GM19043 (cell line): ENCODE results near the gene MLLT10.

Experiments
- ATAC-seq: cut with Tn5 transposase; IDR thresholded peaks from one replicate; pipeline ENCODE4 v1.9.1; 2021; ENCODE audit warnings: low read depth; ENCODE audit not compliant: unreplicated experiment

MLLT10 gene

DNA sequence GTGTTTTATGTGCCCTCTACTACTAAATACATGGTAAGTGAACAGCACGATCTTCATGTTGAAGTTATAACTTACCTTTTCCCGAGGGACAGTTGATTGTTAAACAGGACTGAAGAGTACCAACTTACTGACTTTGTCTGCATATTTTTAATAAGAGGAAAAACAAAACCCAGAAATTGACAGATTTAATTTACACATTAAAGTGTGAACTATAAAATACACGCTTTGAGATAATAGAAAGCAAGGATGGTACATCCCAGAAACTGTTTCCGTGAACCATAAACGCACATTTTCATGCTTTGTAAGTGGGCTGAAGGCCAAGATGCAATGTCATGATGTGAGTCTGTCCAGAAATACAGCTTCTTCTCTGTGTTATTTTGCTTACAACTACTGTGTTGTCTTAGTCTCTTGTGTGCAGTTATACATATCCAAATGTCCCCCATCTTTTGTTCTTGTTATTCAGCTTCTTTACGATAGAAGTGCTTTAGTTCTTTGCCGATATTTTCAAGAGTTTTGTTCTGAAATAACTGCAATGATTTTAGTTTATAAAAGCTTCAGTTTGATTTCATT is 190.1 kb downstream of the MLLT10 start:
- no peak for ATAC-seq

GRCh38 chr10:21724687-21725367 is 190.8 kb downstream of the MLLT10 start:
- ATAC-seq = peak; percentile 95

DNA sequence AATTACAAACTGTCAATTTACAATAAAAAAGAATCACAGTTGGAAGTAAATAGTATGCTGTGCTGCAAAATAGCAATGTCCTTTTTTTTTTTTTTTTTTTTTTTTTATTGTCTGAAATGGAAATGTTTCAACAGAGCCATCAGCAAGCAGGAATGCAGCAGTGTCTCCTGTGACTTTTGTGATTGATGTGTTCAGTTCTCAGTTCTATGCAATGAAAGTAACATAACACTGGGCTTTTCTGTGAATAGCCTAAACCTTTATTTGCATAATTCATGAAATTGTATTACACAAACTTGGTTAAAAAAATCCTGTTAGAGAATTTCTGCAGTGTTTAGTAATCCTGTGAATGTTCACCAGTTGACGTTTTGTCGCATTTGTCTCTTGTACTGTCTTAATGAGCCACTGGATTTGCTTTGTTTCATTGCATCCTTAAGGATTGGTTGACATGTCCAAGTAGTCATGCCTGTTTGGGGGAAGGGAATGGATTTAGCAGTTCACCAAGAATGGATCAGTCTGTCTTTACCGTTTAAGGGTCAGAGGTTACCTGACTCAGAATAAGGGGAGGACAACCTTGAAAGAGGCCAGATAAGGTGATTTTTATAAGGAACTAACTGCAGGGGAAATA is 192.7 kb downstream of the MLLT10 start:
- no peak for ATAC-seq

DNA sequence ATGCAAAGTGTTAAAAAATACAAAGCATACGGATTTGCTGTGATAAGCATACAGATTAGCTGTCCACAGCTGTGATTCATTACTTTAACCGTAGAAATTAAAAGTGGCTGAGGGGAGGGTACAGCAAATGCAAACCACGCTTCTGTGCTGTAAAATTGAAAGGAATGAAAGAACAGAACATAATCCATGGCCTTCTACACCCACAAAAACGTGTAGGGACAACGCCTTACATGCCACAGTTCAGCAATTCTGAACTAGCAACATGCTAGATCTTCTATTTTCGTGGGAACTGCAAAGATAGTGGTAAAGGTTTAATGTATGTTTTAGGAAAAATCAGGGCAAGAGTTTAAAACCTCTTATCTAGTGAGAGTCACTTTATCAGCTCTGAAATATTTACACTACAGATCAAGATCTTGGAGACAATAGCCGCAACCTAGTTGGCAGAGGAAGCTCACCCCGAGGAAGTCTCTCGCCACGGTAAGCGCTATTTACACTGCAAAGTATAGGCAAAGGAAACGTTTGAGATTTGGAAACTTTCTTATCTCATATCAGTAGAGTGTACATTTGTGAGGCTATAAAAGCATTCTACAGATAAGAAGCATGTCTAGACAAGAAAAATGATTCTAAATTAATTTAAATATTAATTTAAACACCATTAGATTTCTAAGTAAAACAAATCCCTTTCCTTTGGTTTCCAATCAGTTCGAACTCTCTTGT is 193.6 kb downstream of the MLLT10 start:
- ATAC-seq = no peak

DNA sequence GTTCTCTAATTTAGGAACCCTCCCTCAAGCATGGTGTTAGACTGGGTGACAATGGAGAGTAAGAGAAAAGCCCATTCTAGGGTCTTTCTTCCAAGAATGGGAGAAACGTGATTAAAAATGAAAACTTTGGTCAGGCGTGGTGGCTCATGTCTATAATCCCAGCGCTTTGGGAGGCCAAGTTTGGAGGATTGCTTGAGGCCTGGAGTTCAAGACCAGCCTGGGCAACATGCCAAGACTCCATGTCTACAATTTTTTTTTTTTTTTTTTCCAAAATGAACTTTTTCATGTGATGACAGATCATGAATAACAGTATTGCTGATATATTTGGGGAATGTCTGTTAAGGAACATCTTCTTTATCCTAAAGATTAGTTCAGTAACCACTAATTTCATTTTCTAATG is 194.6 kb downstream of the MLLT10 start:
- no peak for ATAC-seq

DNA sequence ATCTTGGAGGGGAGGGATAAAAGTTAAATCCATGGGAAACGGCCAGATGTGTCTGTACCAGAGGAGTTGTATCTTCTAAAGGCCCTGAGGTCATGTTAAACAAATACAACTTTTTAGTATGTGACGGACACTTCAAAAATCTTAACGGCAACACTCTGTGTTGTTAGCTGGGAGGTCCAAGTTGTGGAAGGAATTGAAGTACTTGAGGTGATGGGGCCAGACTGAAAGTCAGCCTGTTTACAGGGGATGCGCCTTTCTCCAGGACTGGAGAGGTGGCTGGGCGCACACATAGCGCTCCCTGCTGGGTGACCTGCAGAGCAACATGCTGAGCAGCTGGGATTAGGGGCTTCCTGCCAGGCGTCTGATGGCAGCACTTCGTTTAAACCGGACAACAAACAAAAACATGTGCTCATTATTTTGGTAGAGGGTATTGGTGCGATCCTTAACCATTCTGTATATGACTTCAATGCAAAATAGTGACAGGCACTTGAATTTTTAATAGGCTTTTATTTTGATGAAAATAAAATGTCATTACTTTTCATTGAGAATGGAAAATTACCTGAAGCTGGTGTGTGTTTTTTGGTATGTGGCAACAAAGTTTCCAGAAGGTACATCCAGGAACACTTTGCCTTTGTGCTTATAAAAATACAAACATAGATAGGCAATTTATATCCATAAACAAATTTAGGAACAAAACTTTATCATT is 198.2 kb downstream of the MLLT10 start:
- ATAC-seq = peak; percentile 98

DNA sequence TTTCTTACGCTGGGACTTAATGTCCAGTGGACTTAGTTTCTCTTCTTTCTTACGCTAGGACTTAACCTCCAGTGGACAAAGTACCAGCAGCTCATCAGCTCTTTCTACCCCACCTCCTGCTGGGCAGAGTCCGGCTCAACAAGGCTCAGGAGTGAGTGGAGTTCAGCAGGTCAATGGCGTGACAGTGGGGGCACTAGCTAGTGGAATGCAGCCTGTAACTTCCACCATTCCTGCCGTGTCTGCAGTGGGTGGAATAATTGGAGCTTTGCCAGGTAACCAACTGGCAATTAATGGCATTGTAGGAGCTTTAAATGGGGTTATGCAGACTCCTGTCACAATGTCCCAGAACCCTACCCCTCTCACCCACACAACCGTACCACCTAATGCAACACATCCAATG is 199.7 kb downstream of the MLLT10 start:
- ATAC-seq = no peak

- ATAC-seq = no peak
Observed at GRCh38 chr10:21737106-21737505, 203.1 kb downstream of the MLLT10 start.

DNA sequence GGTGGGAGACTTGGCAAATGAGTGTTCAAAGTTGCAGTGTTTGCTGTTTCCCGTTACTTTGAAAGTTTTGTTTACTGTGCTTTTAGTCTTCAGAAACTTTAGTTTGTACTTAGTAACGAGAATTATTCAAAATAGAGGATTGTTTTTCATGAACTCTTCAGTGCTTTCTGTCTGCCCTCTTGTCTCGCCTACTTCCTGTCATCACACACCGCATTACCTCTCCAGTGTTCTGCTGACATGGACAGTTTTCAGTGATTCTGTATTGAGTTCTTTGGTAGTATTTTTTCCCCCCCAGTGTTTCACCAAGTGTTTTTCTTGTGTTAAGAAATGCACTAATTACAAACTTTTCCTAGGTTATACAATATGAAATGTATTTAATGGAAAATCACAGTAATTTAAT is 207.0 kb downstream of the MLLT10 start:
- ATAC-seq = no peak

- no peak for ATAC-seq
Observed at GRCh38 chr10:21742740-21743412, 208.8 kb downstream of the MLLT10 start.

DNA sequence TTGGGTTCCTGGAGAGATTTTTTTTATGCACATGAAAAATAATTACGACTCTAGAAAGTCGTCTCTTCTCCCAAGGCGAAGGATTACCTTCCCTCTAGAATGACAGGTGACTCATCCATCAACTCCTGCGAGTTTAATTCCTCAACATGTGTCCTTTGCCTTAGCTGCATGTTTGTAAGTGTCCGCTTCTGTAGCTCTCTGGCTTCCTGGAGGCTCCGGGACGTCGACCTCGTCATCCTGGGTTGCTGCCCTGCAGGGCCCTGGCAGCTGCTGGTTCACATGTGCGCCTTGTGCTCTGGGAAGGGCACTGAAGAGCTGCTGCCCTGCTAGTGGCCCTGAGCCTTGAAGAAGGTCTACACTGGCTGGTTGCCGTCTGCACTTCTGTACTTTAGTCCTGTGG is 210.2 kb downstream of the MLLT10 start:
- no peak for ATAC-seq

GRCh38 chr10:21746118-21746517 is 212.1 kb downstream of the MLLT10 start:
- no peak for ATAC-seq

DNA sequence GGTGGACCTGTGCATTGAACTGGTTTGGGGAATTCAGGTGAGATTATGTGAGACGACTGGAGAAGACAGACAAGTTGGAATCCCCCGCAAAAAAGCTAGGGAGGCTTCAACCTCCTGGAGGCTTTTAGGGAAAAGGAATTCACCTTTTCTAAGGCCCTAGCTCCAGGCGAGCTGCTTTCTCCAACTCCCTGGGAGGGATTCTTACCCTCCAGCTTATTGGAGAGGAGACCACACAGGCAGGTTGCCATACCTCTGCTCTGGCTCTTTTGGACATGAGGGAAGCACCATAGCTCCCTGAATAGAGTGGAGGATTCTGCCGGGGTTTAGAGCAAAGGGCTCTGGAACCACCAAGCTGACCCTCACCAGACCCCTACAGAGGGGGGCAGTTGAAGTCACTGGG is 213.8 kb downstream of the MLLT10 start:
- no peak for ATAC-seq

DNA sequence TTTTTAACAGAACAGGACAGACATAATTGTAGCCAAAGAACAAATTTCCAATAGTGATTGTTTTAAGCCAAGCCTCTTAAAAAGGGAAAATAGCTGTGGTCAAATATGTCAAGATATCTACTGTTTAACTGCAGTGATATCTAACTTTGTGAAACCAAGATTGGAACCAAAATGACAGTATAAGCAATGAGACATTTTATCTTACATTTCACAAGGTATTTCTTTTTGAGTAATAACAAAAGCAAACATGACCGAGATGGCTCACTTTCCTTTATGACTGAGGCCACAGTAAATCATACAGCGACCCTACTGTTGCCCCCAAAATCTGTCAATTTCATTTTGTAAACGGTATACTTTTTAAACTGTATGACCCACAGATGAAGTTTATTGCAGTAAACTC is 215.8 kb downstream of the MLLT10 start:
- no peak for ATAC-seq

GRCh38 chr10:21750424-21750823 is 216.4 kb downstream of the MLLT10 start:
- ATAC-seq = no peak

DNA sequence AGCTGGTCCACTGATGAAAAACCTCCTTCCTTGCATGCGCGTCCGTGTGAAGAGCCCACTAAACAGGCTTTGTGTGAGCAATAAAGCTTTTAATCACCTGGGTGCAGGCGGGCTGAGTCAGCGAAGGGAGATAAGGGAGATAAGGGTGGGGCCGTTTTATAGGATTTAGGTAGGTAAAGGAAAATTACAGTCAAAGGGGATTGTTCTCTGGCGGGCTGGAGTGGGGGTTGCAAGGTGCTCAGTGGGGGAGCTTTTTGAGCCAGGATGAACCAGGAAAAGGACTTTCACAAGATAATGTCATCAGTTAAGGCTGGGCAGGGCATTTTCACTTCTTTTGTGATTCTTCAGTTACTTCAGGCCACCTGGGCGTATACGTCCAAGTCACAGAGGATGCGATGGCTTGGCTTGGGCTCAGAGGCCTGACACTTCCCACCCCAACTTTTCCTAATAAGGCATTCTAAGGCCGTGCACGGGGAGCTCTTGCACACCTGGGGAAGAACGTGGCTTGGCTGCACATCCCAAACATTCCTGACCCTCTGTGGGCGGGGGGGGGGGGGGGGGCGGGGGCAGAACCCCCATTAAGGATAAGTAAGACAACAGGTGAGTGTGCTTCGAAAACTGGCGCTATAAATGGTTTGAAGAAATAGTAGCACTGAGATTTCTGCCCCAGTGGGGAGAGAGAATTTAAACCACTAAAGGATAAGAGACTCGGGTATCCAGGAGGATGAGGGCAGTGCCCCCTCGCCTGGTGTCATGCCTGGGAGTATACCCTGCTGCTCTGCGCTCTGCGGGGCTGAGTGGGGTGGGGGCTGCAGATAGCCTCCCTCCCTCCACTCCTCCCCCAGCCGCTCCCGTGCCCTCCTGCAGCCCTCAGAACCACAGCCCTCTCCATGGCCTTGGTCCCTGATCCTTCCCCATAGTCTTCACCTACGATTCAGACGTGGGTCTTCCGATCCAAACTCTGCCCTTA is 217.6 kb downstream of the MLLT10 start:
- no peak for ATAC-seq

GRCh38 chr10:21753497-21754270 is 219.7 kb downstream of the MLLT10 start:
- no peak for ATAC-seq

- no peak for ATAC-seq
Observed at GRCh38 chr10:21754410-21755011, 220.5 kb downstream of the MLLT10 start.
